HEK293 (cell line): Measurements from ENCODE around the gene SCN8A.

Source experiments
- CTCF ChIA-PET: fragments of 350-600 bp; formaldehyde crosslinking; extraction: SDS; loops from one replicate; lab custom pipeline; 2021; ENCODE audit warnings: antibody characterized with exemption; lab: Yijun Ruan, JAX
- POLR2A ChIA-PET: fragments of 300-600 bp; formaldehyde crosslinking; extraction: SDS; loops from one replicate; lab custom pipeline; 2020; ENCODE audit warnings: antibody characterized with exemption, inconsistent platforms; lab: Yijun Ruan, JAX
- H3K27ac ChIP-seq: fragments of 200-500 bp; sonication (Bioruptor generic); 2 replicates; pipeline ENCODE4 v1.5.1; 2014; ENCODE audit warnings: low read depth, low read length, control low read depth, inconsistent platforms; ENCODE audit errors: extremely low read depth
- H3K36me3 ChIP-seq, 2 experiments: fragments of 200-500 bp in 1 of 2; sonication (Bioruptor generic) in 1 of 2; 1 replicate in 1 of 2; 2 replicates in 1 of 2; pipeline ENCODE4 v1.5.1; 2014 to 2017; ENCODE audit warnings: inconsistent platforms in 2 of 2, low read length in 2 of 2; ENCODE audit not compliant: control insufficient read depth in 2 of 2, insufficient read depth in 1 of 2
- H3K4me1 ChIP-seq: fragments of 200-500 bp; sonication (Bioruptor generic); 2 replicates; pipeline ENCODE4 v1.5.1; 2014; ENCODE audit warnings: mild to moderate bottlenecking, low read length, inconsistent platforms; ENCODE audit not compliant: control insufficient read depth, insufficient read depth
- H3K4me3 ChIP-seq: 2 replicates; pipeline ENCODE4 v1.5.1; 2011; ENCODE audit warnings: low read depth, mild to moderate bottlenecking, control low read depth, low read length, moderate library complexity
- H3K9me3 ChIP-seq: fragments of 200-500 bp; sonication (Bioruptor generic); 2 replicates; pipeline ENCODE4 v1.5.1; 2014; ENCODE audit warnings: low read depth, low read length, inconsistent platforms; ENCODE audit not compliant: control insufficient read depth, insufficient read depth
- IKZF3 ChIP-seq: fragments of 450-650 bp; IDR thresholded peaks from 2 replicates; pipeline ENCODE4 v1.5.0; 2018; ENCODE audit warnings: missing biosample characterization, mild to moderate bottlenecking, missing genetic modification characterization, moderate library complexity
- KLF1 ChIP-seq: fragments of 450-650 bp; formaldehyde crosslinking; IDR thresholded peaks from 2 replicates; pipeline ENCODE4 v1.5.1; 2016; ENCODE audit warnings: missing biosample characterization, missing genetic modification characterization
- TRIM28 ChIP-seq: IDR thresholded peaks from 2 replicates; pipeline ENCODE4 v1.6.1; 2011; ENCODE audit warnings: low read length, control low read depth, borderline replicate concordance
- ZBTB21 ChIP-seq: fragments of 450-650 bp; formaldehyde crosslinking; IDR thresholded peaks from 2 replicates; pipeline ENCODE4 v1.5.1; 2017; ENCODE audit warnings: missing biosample characterization, missing genetic modification characterization
- ZFHX2 ChIP-seq: fragments of 450-650 bp; formaldehyde crosslinking; conservative IDR thresholded peaks from 2 replicates; pipeline ENCODE4 v1.5.1; 2016; ENCODE audit warnings: missing biosample characterization, missing genetic modification characterization
- ZNF19 ChIP-seq: fragments of 450-650 bp; formaldehyde crosslinking; IDR thresholded peaks from 2 replicates; pipeline ENCODE4; 2016; ENCODE audit warnings: missing biosample characterization, missing genetic modification characterization, low read depth
- ZNF266 ChIP-seq: fragments of 450-650 bp; formaldehyde crosslinking; IDR thresholded peaks from 2 replicates; pipeline ENCODE4 v1.5.1; 2016; ENCODE audit warnings: missing biosample characterization, missing genetic modification characterization, low read depth
- ZNF391 ChIP-seq: fragments of 450-650 bp; formaldehyde crosslinking; IDR thresholded peaks from 2 replicates; pipeline ENCODE4 v1.5.1; 2016; ENCODE audit warnings: low read depth, missing biosample characterization, missing genetic modification characterization, borderline replicate concordance
- ZNF530 ChIP-seq: fragments of 450-650 bp; formaldehyde crosslinking; IDR thresholded peaks from 2 replicates; pipeline ENCODE4 v1.5.1; 2016; ENCODE audit warnings: low read depth, missing biosample characterization, missing genetic modification characterization
- ZNF549 ChIP-seq: fragments of 450-650 bp; IDR thresholded peaks from 2 replicates; pipeline ENCODE4 v1.5.1; 2018; ENCODE audit warnings: missing biosample characterization, missing genetic modification characterization, mild to moderate bottlenecking, inconsistent platforms, moderate library complexity
- ZNF677 ChIP-seq: fragments of 450-650 bp; IDR thresholded peaks from 2 replicates; pipeline ENCODE4 v1.5.0; 2018; ENCODE audit warnings: missing biosample characterization, mild to moderate bottlenecking, missing genetic modification characterization, moderate library complexity
- ZNF830 ChIP-seq: fragments of 450-650 bp; IDR thresholded peaks from 2 replicates; pipeline ENCODE4 v1.5.0; 2018; ENCODE audit warnings: missing biosample characterization, missing genetic modification characterization, low read depth, mild to moderate bottlenecking, moderate library complexity
- ZSCAN23 ChIP-seq: fragments of 450-650 bp; formaldehyde crosslinking; IDR thresholded peaks from 2 replicates; pipeline ENCODE4 v1.5.1; 2016; ENCODE audit warnings: missing biosample characterization, missing genetic modification characterization
- ZSCAN30 ChIP-seq: fragments of 450-650 bp; IDR thresholded peaks from 2 replicates; pipeline ENCODE4 v1.5.1; 2018; ENCODE audit warnings: missing biosample characterization, mild to moderate bottlenecking, missing genetic modification characterization, moderate library complexity
- ZXDB ChIP-seq: fragments of 450-650 bp; formaldehyde crosslinking; IDR thresholded peaks from 2 replicates; pipeline ENCODE4 v1.5.1; 2016; ENCODE audit warnings: missing biosample characterization, missing genetic modification characterization
- TF ChIP-seq, protein P1 (sequence below): fragments of 450-650 bp; formaldehyde crosslinking; IDR thresholded peaks from 2 replicates; pipeline ENCODE4 v1.5.1; 2016; ENCODE audit warnings: missing biosample characterization, missing genetic modification characterization, borderline replicate concordance
- TF ChIP-seq, protein P2 (sequence below): fragments of 450-650 bp; formaldehyde crosslinking; IDR thresholded peaks from 2 replicates; pipeline ENCODE4 v1.5.1; 2016; ENCODE audit warnings: missing biosample characterization, missing genetic modification characterization

SCN8A gene

DNA sequence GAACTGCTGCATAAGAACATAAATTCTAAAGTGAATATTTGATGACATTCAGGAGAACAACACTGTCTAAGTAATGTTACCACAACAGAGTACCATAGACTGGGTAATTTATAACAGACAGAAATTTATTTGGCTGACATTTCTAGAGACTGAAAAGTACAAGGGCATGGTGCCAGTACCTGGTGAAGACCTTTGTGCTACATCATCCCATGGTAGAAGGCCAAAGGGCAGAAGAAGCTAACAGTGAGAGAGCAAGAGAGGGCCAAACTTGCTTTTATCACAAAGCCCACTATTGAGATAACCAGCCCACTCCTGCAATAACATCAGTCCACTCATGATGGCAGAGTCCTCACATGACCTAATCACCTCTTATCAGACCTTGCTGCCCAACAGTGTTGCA, 168.7 kb downstream of the SCN8A start:
- Histone ChIP-seq H3K4me3 (no peak overlapping the region), H3K36me3 (no peaks in the 10 kb centered on the region; a peak in 1 of 3 replicates), H3K9me3 (no peaks in the 10 kb centered on the region), H3K27ac (no peak overlapping the region), H3K4me1 (no peaks in the 10 kb centered on the region)
- ChIA-PET CTCF (no interaction called here), POLR2A (no interaction called here)
- TF ChIP-seq ZNF391 (tag by site-specific recombination) = no peak
- no peak for TF ChIP-seq ZXDB
- TF ChIP-seq IKZF3 = no peak

DNA sequence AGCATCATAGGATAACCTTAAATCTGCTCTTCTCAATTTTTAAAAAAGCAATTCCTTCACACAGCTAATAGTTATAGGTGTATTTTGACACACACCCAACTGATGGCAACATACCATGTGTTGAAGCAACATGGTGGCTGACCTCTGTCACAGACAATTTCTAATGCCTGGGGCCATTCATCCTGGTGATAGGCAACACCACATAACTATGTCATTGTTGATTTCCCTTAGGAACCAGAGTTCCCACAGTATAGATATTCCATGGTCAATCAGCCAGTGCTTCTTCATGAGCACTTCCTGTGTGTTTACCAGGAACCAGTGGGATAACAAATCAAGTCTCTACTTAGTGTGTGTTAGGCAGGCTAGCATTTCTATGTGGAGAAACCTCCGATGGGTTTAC, 169.2 kb downstream of the SCN8A start:
- no peaks in the 10 kb centered on the region for H3K9me3 ChIP-seq
- TF ChIP-seq, protein P1, sequence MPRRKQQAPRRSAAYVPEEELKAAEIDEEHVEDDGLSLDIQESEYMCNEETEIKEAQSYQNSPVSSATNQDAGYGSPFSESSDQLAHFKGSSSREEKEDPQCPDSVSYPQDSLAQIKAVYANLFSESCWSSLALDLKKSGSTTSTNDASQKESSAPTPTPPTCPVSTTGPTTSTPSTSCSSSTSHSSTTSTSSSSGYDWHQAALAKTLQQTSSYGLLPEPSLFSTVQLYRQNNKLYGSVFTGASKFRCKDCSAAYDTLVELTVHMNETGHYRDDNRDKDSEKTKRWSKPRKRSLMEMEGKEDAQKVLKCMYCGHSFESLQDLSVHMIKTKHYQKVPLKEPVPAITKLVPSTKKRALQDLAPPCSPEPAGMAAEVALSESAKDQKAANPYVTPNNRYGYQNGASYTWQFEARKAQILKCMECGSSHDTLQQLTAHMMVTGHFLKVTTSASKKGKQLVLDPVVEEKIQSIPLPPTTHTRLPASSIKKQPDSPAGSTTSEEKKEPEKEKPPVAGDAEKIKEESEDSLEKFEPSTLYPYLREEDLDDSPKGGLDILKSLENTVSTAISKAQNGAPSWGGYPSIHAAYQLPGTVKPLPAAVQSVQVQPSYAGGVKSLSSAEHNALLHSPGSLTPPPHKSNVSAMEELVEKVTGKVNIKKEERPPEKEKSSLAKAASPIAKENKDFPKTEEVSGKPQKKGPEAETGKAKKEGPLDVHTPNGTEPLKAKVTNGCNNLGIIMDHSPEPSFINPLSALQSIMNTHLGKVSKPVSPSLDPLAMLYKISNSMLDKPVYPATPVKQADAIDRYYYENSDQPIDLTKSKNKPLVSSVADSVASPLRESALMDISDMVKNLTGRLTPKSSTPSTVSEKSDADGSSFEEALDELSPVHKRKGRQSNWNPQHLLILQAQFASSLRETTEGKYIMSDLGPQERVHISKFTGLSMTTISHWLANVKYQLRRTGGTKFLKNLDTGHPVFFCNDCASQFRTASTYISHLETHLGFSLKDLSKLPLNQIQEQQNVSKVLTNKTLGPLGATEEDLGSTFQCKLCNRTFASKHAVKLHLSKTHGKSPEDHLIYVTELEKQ (tag by site-specific recombination) = no peak
- TF ChIP-seq ZNF266 (tag by site-specific recombination) = no peak
- TF ChIP-seq ZSCAN23 (tag by site-specific recombination) = no peak
- no peak for TF ChIP-seq ZNF830 (tag by site-specific recombination)
- no peak for TF ChIP-seq ZBTB21 (tag by site-specific recombination)
- no peak for TF ChIP-seq ZNF549 (tag by site-specific recombination)
- no peak for TF ChIP-seq ZNF677 (tag by site-specific recombination)
- no peak for TF ChIP-seq ZFHX2 (tag by site-specific recombination)
- no peak for TF ChIP-seq TRIM28
- no peak for TF ChIP-seq ZNF19
- TF ChIP-seq, protein P2, sequence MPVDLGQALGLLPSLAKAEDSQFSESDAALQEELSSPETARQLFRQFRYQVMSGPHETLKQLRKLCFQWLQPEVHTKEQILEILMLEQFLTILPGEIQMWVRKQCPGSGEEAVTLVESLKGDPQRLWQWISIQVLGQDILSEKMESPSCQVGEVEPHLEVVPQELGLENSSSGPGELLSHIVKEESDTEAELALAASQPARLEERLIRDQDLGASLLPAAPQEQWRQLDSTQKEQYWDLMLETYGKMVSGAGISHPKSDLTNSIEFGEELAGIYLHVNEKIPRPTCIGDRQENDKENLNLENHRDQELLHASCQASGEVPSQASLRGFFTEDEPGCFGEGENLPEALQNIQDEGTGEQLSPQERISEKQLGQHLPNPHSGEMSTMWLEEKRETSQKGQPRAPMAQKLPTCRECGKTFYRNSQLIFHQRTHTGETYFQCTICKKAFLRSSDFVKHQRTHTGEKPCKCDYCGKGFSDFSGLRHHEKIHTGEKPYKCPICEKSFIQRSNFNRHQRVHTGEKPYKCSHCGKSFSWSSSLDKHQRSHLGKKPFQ (tag by site-specific recombination) = no peak
- TF ChIP-seq IKZF3 = no peak
- no peak for TF ChIP-seq ZSCAN30 (tag by site-specific recombination)
- no peak for TF ChIP-seq ZNF530 (tag by site-specific recombination)
- H3K4me1 ChIP-seq = no peaks in the 10 kb centered on the region
- POLR2A ChIA-PET = no interaction called here
- no peaks in the 10 kb centered on the region; a peak in 1 of 3 replicates for H3K36me3 ChIP-seq
- CTCF ChIA-PET = no interaction called here
- H3K4me3 ChIP-seq = no peak overlapping the region
- H3K27ac ChIP-seq = no peak overlapping the region

DNA sequence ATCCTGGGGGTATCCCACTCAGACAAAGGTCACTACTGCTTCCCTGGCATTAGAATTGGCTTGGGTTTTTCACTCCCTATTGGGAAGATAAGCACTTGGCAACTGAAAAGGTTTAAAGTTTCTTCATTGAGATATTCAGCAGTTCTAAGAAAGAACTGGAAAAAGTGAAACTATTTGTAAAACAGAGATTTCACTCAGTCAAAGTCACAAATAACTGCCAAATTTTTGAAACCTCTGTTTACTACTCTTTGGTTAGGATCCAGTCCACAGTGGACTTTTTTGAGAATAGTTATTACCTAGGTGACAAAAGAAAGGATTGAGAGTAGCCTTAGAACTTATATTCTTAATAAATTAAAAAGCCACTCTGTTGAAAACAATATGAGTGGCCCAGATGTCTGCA, 172.7 kb downstream of the SCN8A start:
- Histone ChIP-seq H3K36me3 (peaks cover 0 to 2% of the 10 kb centered on the region in 2 experiments; a peak in 2 of 3 replicates), H3K4me1 (no peaks in the 10 kb centered on the region), H3K4me3 (no peak overlapping the region), H3K9me3 (no peaks in the 10 kb centered on the region), H3K27ac (no peak overlapping the region)
- ChIA-PET CTCF (interaction anchor here (0.7 kb wide), 1 partner anchor 1433 kb away, joined by 3 read pairs; no protein-coding TSS in a partner anchor), POLR2A (no interaction called here)
- TF ChIP-seq KLF1 (tag by site-specific recombination) = no peak
